ENCODE measurements around the gene HINT3. TPM values are rescaled to one million over a fixed set of nuclear protein-coding genes. Genes with fewer than 3 reads are reported as not detected.
A peak's percentile ranks its signal among the peaks of the same experiment; 100 is the strongest.

The HINT3 gene
- total and polyA plus RNA-seq, 2 of the 13 experiments (the other 11 are each of a cell fraction or from before 2014, with no cell fraction given) = 3.1 to 22.8 TPM

GRCh38 chr6:125956506-125957390, at the start of gene HINT3 (continued):
- TF ChIP-seq ZNF232 (CRISPR knock-in tag; IDR thresholded peaks at IDR 0.05; ENCODE audit: borderline replicate concordance) = peak; percentile 79
- TF ChIP-seq ZNF24 (IDR thresholded peaks at IDR 0.05) = peak; percentile 61
- no peak for TF ChIP-seq ZNF878 (CRISPR knock-in tag; IDR thresholded peaks at IDR 0.05)
- peak; percentile 98 for TF ChIP-seq ZNF772 (CRISPR knock-in tag; IDR thresholded peaks at IDR 0.05)
- TF ChIP-seq REXO4 (CRISPR knock-in tag; IDR thresholded peaks at IDR 0.05; ENCODE audit: borderline replicate concordance) = no peak
- TF ChIP-seq NFKB2 (CRISPR knock-in tag; IDR thresholded peaks at IDR 0.05; ENCODE audit: borderline replicate concordance) = peak; percentile 89; the same call in 1 of the 2 replicates
- TF ChIP-seq ZNF253 (CRISPR knock-in tag; IDR thresholded peaks at IDR 0.05; ENCODE audit: borderline replicate concordance) = peak; percentile 89; the same call in 1 of the 2 replicates
- peak; percentile 97 for TF ChIP-seq ATF1 (CRISPR knock-in tag; IDR thresholded peaks at IDR 0.05)
- TF ChIP-seq PATZ1 (CRISPR knock-in tag; IDR thresholded peaks at IDR 0.05) = peak; percentile 42
- peak; percentile 91 for TF ChIP-seq MAX (IDR thresholded peaks at IDR 0.05)
- TF ChIP-seq ZNF761 (CRISPR knock-in tag; conservative IDR thresholded peaks at IDR 0.05) = peak; percentile 40; the same call in 1 of the 2 replicates
- peak; percentile 86 for TF ChIP-seq ZMYM2 (CRISPR knock-in tag; IDR thresholded peaks at IDR 0.05)
- TF ChIP-seq, protein P1, sequence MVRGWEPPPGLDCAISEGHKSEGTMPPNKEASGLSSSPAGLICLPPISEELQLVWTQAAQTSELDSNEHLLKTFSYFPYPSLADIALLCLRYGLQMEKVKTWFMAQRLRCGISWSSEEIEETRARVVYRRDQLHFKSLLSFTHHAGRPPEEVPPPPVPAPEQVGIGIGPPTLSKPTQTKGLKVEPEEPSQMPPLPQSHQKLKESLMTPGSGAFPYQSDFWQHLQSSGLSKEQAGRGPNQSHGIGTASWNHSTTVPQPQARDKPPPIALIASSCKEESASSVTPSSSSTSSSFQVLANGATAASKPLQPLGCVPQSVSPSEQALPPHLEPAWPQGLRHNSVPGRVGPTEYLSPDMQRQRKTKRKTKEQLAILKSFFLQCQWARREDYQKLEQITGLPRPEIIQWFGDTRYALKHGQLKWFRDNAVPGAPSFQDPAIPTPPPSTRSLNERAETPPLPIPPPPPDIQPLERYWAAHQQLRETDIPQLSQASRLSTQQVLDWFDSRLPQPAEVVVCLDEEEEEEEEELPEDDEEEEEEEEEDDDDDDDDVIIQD (CRISPR knock-in tag; IDR thresholded peaks at IDR 0.05; ENCODE audit: low read depth) = peak; percentile 95
- TF ChIP-seq CBX2 (IDR thresholded peaks at IDR 0.05; ENCODE audit: low read depth, low read length) = no peak
- TF ChIP-seq CBX2 (CRISPR knock-in tag; IDR thresholded peaks at IDR 0.05; ENCODE audit: low read depth) = 0 out of 2 replicates have a peak, but pooled peaks have one; percentile 23
- TF ChIP-seq ZNF713 (CRISPR knock-in tag; IDR thresholded peaks at IDR 0.05) = no peak; the same call in 1 of the 2 replicates
- no peak for TF ChIP-seq ZNF382 (CRISPR knock-in tag; IDR thresholded peaks at IDR 0.05; ENCODE audit: borderline replicate concordance)
- peak; percentile 98 for TF ChIP-seq CREM (IDR thresholded peaks at IDR 0.05)
- TF ChIP-seq CREM (CRISPR knock-in tag; IDR thresholded peaks at IDR 0.05) = peak; percentile 83
- TF ChIP-seq ZNF317 (CRISPR knock-in tag; IDR thresholded peaks at IDR 0.05) = peak; percentile 84
- no peak for TF ChIP-seq NFE2L2 (IDR thresholded peaks at IDR 0.05; ENCODE audit: low read length)
- peak; percentile 80 for TF ChIP-seq ISL2 (CRISPR knock-in tag; IDR thresholded peaks at IDR 0.05)
- TF ChIP-seq ZNF660 (CRISPR knock-in tag; IDR thresholded peaks at IDR 0.05; ENCODE audit: borderline replicate concordance, low read depth) = no peak
- peak; percentile 92; the same call in 1 of the 2 replicates for TF ChIP-seq GZF1 (CRISPR knock-in tag; IDR thresholded peaks at IDR 0.05)
- TF ChIP-seq PAX8 (CRISPR knock-in tag; IDR thresholded peaks at IDR 0.05; ENCODE audit: borderline replicate concordance) = peak; percentile 82; the same call in 1 of the 2 replicates
- peak; percentile 96; the same call in 1 of the 2 replicates for TF ChIP-seq CREBL2 (CRISPR knock-in tag; IDR thresholded peaks at IDR 0.05; ENCODE audit: borderline replicate concordance)
- no peak for TF ChIP-seq MAFF (IDR thresholded peaks at IDR 0.05; ENCODE audit: low read depth, low read length)
